Activated CD4-positive, alpha-beta memory T cell treated with anti-CD3 and anti-CD28 coated beads, Interleukin-2, amount 10 ng/mL, durations not matched to agents 7 days and 5 days (primary cell): Measurements from ENCODE around the gene RNF220. TPM values are rescaled to one million over a fixed set of nuclear protein-coding genes. Genes with fewer than 3 reads are reported as not detected.

ENCODE experiments used
- CTCF ChIA-PET: fragments of 350-600 bp; sonication (Branson Sonifier 250); formaldehyde crosslinking; loops from one replicate; lab custom pipeline; 2021; ENCODE audit warnings: antibody characterized with exemption, inconsistent platforms; lab: Charles Lee
- POLR2A ChIA-PET: fragments of 350-600 bp; sonication (Branson Sonifier 250); formaldehyde crosslinking; loops from one replicate; lab custom pipeline; 2021; ENCODE audit warnings: antibody characterized with exemption; lab: Charles Lee
- DNase-seq: peaks from one replicate; pipeline ENCODE4 v3.0.0-alpha.2; 2020
- H3K27ac Mint-ChIP-seq: one replicate; pipeline ENCODE4 v1.8.0; 2021; ENCODE audit warnings: mild to moderate bottlenecking, mixed read lengths
- H3K27me3 Mint-ChIP-seq: one replicate; pipeline ENCODE4 v1.8.0; 2021; ENCODE audit warnings: mixed read lengths
- H3K36me3 Mint-ChIP-seq: one replicate; pipeline ENCODE4 v1.8.0; 2021; ENCODE audit warnings: low read depth, mixed read lengths
- H3K4me1 Mint-ChIP-seq: one replicate; pipeline ENCODE4 v1.8.0; 2021; ENCODE audit warnings: mixed read lengths
- H3K4me3 Mint-ChIP-seq: one replicate; pipeline ENCODE4 v1.8.0; 2021; ENCODE audit warnings: mild to moderate bottlenecking, mixed read lengths
- H3K9me3 Mint-ChIP-seq: one replicate; pipeline ENCODE4 v1.8.0; 2021; ENCODE audit warnings: mixed read lengths
- total RNA-seq, 2 experiments: library from RNA; stranded (reverse); gene quantifications; one replicate each; pipeline ENCODE4 v1.2.3, GENCODE V29; 2021

Gene RNF220
- total RNA-seq, 2 experiments from 2014 or later = 69.0 to 70.7 TPM

GRCh38 chr1:44513111-44513510, 108.1 kb downstream of the RNF220 start:
- no peaks in the 10 kb centered on the region for H3K9me3 Mint-ChIP-seq
- ChIA-PET CTCF (interaction anchor here (1.8 kb wide), 1 partner anchor 59 kb away, joined by 6 read pairs; no protein-coding TSS in a partner anchor), POLR2A (no interaction called here)
- no peaks in the 10 kb centered on the region for H3K36me3 Mint-ChIP-seq
- peaks cover 14% of the 10 kb centered on the region for H3K4me1 Mint-ChIP-seq
- no peak for DNase-seq
- peaks cover 36% of the 10 kb centered on the region for H3K27me3 Mint-ChIP-seq
- H3K27ac Mint-ChIP-seq = no peak overlapping the region
- no peak overlapping the region for H3K4me3 Mint-ChIP-seq

- Mint-ChIP-seq H3K36me3 (no peaks in the 10 kb centered on the region), H3K4me1 (peaks cover 18% of the 10 kb centered on the region), H3K27ac (no peak overlapping the region), H3K27me3 (peaks cover 39% of the 10 kb centered on the region), H3K4me3 (no peak overlapping the region), H3K9me3 (no peaks in the 10 kb centered on the region)
- DNase-seq = no peak
- ChIA-PET POLR2A (no interaction called here), CTCF (interaction anchor here (1.0 to 1.6 kb wide), 2 partner anchors 24 to 57 kb away, joined by 3 read pairs; no protein-coding TSS in a partner anchor)
These were observed 109.6 kb downstream of the RNF220 start for GRCh38 chr1:44514673-44515072.

- peaks cover 39% of the 10 kb centered on the region for H3K27me3 Mint-ChIP-seq
- CTCF ChIA-PET = interaction anchor here (1.6 kb wide), 1 partner anchor 25 kb away, joined by 3 read pairs; no protein-coding TSS in a partner anchor
These were observed 110.4 kb downstream of the RNF220 start for GRCh38 chr1:44515416-44515815.

GRCh38 chr1:44519035-44519676, 114.1 kb downstream of the RNF220 start:
- no peak overlapping the region for H3K4me3 Mint-ChIP-seq
- H3K9me3 Mint-ChIP-seq = no peaks in the 10 kb centered on the region
- ChIA-PET POLR2A (no interaction called here), CTCF (no interaction called here)
- H3K27ac Mint-ChIP-seq = no peak overlapping the region
- DNase-seq = no peak
- H3K36me3 Mint-ChIP-seq = no peaks in the 10 kb centered on the region
- H3K27me3 Mint-ChIP-seq = peaks cover 33% of the 10 kb centered on the region
- peaks cover 5% of the 10 kb centered on the region for H3K4me1 Mint-ChIP-seq

More at GRCh38 chr1:44515416-44515815, 110.4 kb downstream of the RNF220 start:
- DNase-seq = no peak
- POLR2A ChIA-PET = no interaction called here
- H3K9me3 Mint-ChIP-seq = no peaks in the 10 kb centered on the region
- no peak overlapping the region for H3K27ac Mint-ChIP-seq
- no peaks in the 10 kb centered on the region for H3K36me3 Mint-ChIP-seq
- peaks cover 18% of the 10 kb centered on the region for H3K4me1 Mint-ChIP-seq
- H3K4me3 Mint-ChIP-seq = no peak overlapping the region

GRCh38 chr1:44521378-44522080, 116.5 kb downstream of the RNF220 start:
- peaks cover 5% of the 10 kb centered on the region for H3K4me1 Mint-ChIP-seq
- ChIA-PET CTCF (interaction anchor here (0.6 kb wide), 1 partner anchor 9 kb away, joined by 5 read pairs; no protein-coding TSS in a partner anchor), POLR2A (interaction anchor here (1.2 kb wide), 1 partner anchor 11 kb away, joined by 4 read pairs; no protein-coding TSS in a partner anchor)
- DNase-seq = no peak
- no peaks in the 10 kb centered on the region for H3K9me3 Mint-ChIP-seq
- H3K36me3 Mint-ChIP-seq = no peaks in the 10 kb centered on the region
- no peak overlapping the region for H3K27ac Mint-ChIP-seq
- no peak overlapping the region for H3K4me3 Mint-ChIP-seq
- peaks cover 17% of the 10 kb centered on the region for H3K27me3 Mint-ChIP-seq

DNA sequence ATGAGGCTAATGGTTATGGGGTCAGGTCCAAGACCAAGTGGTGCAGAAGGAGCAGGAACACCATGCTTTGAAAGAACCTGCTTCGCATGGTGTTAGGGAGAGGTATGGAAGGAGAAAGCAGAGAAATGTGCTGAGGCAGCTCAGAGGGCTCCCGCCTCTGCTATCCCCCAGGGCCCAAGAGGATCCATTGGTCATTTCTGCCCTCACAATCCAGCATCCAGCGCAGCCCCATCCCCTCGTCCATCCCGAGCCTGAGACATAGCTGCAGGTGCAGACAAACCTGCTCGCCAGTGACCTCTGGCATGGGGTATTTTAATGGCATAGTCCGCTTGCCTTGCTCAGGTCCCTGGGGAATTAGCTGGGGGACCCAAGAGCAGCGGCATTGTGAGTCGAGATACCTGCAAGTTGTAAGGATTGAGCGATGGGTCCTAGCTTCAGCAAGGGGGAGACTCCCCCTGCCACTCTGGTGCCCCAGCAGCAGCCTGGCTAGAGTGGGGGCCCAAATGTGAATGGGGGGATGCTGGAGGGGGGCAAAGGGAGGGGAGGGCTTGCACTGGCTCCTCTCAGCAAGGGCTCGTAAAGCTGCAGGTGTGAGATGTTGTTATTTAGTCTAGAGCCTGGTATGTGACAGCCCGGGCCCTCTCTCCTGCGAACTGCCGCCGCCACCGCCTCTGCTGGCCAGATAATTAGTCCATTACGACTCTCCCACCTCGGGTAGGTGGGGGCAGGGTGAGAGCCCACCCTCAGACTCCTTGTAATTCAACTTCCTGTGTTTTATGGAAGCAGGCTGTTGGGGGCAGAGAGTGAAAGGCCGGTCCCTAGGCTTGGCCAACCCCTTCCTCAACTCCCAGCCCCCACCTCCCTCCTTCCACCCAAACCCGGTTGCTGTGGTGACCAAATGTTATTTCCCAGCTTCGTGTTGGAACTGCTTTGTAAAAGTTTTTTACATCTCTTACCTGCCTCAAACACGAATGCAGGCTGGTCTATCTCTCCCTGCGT, 118.8 kb downstream of the RNF220 start:
- DNase-seq = no peak
- Mint-ChIP-seq H3K9me3 (no peaks in the 10 kb centered on the region), H3K4me1 (peaks cover 5% of the 10 kb centered on the region), H3K36me3 (no peaks in the 10 kb centered on the region), H3K27me3 (peaks cover 7% of the 10 kb centered on the region), H3K27ac (no peak overlapping the region), H3K4me3 (no peak overlapping the region)
- ChIA-PET CTCF (no interaction called here), POLR2A (no interaction called here)

DNA sequence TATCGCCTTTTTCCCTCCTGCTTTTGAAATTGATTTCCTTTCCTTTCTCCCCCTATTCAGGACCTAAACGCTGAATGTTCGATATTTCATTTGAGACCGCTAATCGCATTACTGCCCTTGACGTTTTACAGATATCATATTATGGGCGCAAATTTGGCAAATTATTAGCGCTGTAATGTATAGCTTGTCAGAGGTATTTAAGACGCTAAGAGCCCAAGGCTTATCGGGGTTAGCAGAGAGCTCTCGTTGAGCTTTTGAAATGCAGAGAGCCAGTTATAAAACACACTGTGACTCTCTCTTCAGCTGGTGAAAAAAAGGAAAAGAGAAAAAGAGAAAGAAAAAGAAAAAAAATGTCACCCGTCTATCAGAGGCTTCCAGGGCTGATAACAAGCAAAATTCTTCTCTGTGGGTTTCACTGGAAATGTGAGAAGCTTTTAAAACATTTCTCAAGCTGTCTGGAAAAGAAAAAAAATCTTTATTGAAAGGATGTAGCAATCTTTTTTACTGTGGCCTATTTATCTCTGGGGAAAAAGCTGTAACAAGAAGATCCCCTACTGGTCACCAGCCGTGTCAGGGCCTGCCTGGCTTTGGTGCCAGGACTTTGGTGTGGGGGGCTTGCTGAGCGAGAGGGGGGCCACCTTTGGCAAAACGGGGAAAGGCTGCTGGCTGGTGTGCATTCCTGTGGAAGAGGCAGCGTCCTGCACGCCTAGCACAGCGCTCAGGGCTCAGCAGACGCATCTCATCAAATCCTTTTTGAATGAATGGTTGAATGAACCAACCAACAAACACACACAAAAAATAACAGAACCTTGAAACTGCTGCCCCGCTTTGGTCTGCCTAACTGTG, 119.8 kb downstream of the RNF220 start:
- Mint-ChIP-seq H3K4me1 (no peaks in the 10 kb centered on the region), H3K36me3 (no peaks in the 10 kb centered on the region), H3K27me3 (peaks cover 3% of the 10 kb centered on the region), H3K27ac (no peak overlapping the region), H3K9me3 (no peaks in the 10 kb centered on the region), H3K4me3 (no peak overlapping the region)
- ChIA-PET POLR2A (no interaction called here), CTCF (no interaction called here)
- no peak for DNase-seq

GRCh38 chr1:44526295-44527073, 121.4 kb downstream of the RNF220 start:
- Mint-ChIP-seq H3K4me1 (no peaks in the 10 kb centered on the region), H3K27me3 (peaks cover 7% of the 10 kb centered on the region), H3K4me3 (no peak overlapping the region), H3K27ac (no peak overlapping the region), H3K36me3 (no peaks in the 10 kb centered on the region), H3K9me3 (no peaks in the 10 kb centered on the region)
- ChIA-PET POLR2A (no interaction called here), CTCF (no interaction called here)
- no peak for DNase-seq

- DNase-seq = no peak
- POLR2A ChIA-PET = interaction anchor here (0.8 to 1.5 kb wide), 2 partner anchors 10 to 189 kb away, joined by 4 read pairs; no protein-coding TSS in a partner anchor
- peaks cover 12% of the 10 kb centered on the region for H3K27me3 Mint-ChIP-seq
- H3K9me3 Mint-ChIP-seq = no peaks in the 10 kb centered on the region
- H3K4me3 Mint-ChIP-seq = no peak overlapping the region
- CTCF ChIA-PET = interaction anchor here (0.9 to 1.4 kb wide), 4 partner anchors 22 to 121 kb away, joined by 3 read pairs; no protein-coding TSS in a partner anchor
- no peaks in the 10 kb centered on the region for H3K36me3 Mint-ChIP-seq
- peaks cover 12% of the 10 kb centered on the region for H3K4me1 Mint-ChIP-seq
- H3K27ac Mint-ChIP-seq = no peak overlapping the region
These were observed 126.9 kb downstream of the RNF220 start for GRCh38 chr1:44531785-44532566.

GRCh38 chr1:44532567-44532944, 127.5 kb downstream of the RNF220 start:
- Mint-ChIP-seq H3K4me1 (peaks cover 12% of the 10 kb centered on the region), H3K27me3 (peaks cover 14% of the 10 kb centered on the region), H3K4me3 (no peak overlapping the region), H3K36me3 (no peaks in the 10 kb centered on the region), H3K9me3 (no peaks in the 10 kb centered on the region), H3K27ac (no peak overlapping the region)
- ChIA-PET CTCF (interaction anchor here (0.9 to 1.4 kb wide), 3 partner anchors 21 to 120 kb away, joined by 3 read pairs; no protein-coding TSS in a partner anchor), POLR2A (interaction anchor here (0.8 to 1.5 kb wide), 2 partner anchors 10 to 189 kb away, joined by 4 read pairs; no protein-coding TSS in a partner anchor)
- no peak for DNase-seq

GRCh38 chr1:44534771-44535170, 129.7 kb downstream of the RNF220 start:
- CTCF ChIA-PET = no interaction called here
- Mint-ChIP-seq H3K27me3 (peaks cover 29% of the 10 kb centered on the region), H3K27ac (no peak overlapping the region), H3K4me3 (no peak overlapping the region), H3K4me1 (peaks cover 12% of the 10 kb centered on the region), H3K36me3 (no peaks in the 10 kb centered on the region), H3K9me3 (no peaks in the 10 kb centered on the region)
- no peak for DNase-seq
- POLR2A ChIA-PET = no interaction called here
